Esophagus mucosa (tissue), 1 donor: ENCODE data around the gene CITED4. TPM values are rescaled to one million over a fixed set of nuclear protein-coding genes. Genes with fewer than 3 reads are reported as not detected.

Experiments used
- ATAC-seq: fragments of 200-7000 bp; cut with Tn5 transposase; one replicate; pipeline ENCODE4 v1.9.1; 2020
- total RNA-seq: library from RNA; stranded (reverse); gene quantifications from one replicate; pipeline ENCODE4 v1.2.4, GENCODE V29; 2023
- donor health status: DM: yes; HTN: yes; CAD: no.

The CITED4 gene
- total RNA-seq, 1 donor from 2014 or later = 28.7 TPM

DNA sequence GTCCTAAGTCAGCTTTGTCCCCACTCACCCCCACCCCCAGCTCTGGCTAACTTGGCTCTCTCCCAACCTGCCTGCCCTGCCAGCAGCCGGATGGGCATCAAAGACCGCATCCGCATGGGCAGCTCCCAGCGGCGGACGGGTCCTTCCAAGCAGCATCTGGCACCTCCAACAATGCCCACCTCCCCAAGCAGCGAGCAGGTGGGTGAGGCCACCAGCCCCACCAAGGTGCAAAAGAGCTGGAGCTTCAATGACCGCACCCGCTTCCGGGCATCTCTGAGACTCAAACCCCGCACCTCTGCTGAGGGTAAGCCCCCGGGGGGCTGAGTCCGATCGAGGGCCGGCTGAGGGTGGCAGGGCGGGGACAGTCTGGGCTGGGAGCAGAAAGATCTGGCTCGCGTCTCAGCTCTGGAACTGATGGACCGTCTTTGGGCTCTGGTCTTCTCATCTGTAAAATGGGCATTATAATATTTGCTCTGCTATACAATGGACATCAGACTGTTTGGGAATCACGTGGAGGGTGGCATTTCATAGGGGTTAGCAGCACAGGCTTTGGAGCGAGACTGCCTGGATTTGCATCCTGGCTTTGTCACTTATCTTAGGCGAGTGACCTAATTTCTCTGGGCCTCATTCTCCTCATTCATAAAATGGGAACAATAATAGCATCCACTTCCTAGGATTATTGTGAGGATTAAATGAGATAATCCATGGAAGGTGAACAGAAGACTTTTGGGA is 31.0 kb downstream of the CITED4 start:
- ATAC-seq = no peak

DNA sequence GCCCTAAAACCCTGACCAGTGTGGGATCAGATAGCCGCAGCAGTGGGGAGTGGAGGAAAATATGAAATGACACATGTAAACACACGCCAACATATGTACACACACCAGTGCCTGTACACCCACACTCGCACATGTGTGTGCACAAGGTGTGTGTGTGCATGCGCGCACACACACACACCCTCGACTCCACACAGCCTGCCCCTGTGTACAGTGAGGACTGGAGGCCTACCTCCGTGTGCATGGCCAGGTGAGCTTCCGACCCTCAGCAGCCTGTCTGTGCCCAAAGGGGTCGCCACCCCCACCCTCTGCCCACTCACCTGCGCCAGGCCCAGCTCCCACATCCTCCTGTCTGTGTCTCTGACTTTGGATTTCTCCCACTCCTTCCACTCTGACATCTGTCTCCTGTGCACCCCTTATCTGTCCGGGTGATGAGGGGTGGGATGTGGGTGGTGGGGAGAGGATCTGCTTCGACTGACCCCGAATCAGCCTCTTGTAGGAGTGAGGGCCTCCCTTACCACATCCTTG is 31.7 kb downstream of the CITED4 start:
- no peak for ATAC-seq

DNA sequence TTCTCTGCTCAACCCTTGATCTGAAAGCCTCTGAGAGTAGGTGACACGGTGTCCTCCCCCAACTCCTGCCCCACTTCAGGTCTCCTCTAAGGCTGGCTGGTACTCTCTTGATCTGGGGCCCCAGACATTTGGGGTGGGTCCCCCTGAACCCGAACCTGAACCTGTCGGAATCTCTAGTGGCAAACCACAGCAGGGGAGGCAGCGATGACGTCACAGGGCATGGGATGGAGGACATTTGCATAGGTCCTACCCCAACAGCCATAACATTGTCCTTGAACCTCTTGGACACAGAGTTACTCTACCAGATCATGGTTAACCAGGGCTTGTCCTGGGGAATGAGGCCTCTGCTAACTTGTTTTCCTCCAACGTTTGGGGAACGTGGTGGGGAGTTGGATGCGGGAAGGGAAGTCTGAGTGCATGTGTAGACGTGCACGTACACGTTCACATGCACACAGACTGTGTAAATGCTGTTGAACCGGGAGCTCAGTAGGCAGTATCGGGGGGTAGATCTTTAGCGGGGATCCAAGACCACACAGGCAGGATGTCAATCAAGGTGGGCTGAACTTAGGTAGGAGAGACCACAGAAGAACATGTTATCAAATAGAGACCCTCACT is 32.4 kb downstream of the CITED4 start:
- ATAC-seq = no peak

DNA sequence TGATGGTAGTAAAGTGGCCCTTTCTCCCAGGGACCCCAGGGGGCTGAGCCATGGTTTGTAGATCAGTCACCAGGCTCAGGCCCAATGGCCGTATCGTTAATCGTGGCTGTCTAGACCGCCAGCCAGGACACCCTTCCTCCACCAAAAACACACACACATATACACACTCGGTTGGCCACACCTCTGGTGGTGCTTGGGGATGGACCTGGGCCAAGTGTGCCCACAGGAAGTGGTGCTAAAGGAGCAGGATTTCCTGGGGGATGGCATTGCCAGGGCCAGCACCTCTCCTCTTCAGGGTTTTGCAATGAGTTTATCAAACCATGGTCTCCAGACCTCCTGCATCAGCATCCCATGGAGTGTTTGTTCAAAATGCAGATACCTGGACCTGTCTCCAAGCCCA is 36.2 kb downstream of the CITED4 start:
- no peak for ATAC-seq

DNA sequence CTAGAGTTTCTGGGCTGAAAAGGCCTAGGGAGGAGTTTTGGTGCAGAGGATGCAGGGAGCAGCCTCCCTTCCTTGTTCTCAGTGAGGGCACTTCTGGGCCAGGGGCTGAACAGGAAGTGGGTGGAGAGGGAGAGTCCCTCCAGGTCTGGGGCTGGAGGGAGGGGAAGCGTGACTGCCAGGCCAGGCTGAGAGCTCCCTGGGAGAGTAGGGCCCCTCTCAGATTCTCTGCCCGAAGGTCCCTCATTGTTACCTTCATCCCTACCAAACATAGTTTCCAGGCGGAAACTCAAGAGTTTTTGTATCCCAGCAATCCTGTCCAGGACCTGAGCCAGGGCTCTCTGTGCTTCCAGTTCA is 36.8 kb downstream of the CITED4 start:
- peak; percentile 19 for ATAC-seq

DNA sequence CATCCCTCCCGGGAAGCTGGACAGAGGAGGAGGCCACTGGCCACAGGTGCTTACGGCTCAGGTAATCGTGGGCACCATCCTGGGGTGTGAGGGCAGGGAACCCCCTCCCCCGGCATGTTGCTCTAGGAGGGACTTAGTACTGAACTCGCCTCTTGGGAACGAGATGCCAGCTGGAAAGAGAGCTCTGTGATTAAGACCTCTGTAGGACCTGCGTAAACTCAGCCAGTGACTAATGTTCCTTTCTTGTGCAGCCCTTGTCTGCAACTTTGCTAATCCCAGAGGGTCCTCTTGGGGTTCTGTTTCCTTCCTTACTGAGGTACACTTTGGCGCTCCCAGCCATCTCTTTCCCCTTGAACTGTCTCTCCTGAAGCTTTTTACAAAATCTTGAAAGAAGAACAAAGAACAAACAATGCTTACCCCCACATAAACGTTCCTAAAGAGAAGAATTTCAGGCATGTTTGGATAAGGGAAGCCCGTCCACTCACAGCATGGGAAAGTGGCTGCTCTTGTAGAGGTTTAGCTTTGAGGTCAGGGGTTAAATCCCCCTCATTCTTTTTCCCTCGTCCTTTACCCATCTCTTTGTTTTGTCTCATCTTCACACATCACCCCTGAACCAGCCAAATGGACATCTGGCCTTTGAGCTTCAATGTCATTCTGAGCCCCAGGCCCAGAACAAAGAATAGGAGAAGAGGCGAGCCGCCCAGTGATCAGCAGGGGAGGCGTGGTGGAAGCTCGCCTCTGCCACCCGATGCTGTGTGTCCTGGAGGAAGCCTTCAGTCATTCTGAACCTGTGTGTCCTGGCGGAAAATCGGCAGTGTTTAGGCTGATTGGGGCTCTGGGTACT is 37.4 kb downstream of the CITED4 start:
- no peak for ATAC-seq

DNA sequence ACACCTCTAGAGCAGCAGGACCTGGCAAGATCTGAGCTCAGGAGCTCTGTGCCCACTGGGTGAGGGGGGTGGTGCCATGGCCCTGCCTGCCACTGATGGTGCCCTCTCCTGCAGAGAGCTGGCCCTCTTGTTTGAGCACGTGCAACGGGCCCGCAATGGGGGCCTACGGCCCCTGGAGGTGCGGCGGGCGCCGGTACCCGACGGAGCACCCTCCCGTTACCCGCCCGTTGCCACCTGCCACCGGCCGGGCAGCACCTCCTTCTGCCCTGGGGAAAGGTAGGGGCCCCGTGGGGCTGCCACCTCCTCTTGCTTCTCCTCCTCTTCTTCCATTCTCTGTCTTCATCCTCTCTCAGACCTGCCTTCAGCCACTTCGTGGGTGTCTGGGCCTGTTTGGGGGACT is 38.2 kb downstream of the CITED4 start:
- no peak for ATAC-seq

DNA sequence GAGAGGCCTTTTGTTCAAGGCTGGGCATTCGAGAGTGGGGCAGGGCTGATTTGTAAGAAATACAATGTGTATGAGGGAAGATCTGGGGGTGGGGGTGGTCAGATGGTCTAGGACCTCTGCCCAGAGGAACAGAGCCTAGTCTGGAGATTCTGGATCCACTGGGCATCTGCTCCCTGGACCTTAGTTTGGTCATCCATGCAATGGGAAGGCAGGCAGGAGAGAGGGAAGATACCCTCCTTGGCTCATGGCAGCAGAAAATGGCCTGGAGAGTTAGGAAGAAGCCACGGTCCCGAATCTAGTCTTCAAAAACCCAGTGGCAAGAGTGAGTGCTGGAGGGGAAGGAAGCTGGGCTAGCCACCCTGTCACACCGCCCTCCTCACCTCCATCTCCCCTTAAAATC is 38.8 kb downstream of the CITED4 start:
- no peak for ATAC-seq

DNA sequence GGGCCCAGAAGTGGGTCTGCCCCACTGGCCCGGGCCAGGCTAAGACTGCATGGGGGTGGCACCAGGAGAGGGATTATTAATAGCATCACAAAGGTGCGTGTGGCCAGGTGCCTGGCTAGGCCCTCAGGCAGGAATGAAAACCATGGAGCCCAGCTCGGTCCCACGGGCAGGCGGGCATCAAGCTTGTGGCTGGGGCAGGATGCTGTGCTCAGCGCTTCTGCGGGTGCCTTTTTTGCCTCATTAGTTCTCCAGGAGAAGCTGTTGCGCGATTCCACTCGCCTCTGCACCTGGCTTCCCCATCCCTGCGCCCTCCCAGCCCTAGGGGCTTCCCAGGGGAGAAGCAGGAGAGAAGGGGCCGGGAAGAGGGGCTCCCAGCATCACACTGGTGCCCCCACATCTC is 39.3 kb downstream of the CITED4 start:
- no peak for ATAC-seq

DNA sequence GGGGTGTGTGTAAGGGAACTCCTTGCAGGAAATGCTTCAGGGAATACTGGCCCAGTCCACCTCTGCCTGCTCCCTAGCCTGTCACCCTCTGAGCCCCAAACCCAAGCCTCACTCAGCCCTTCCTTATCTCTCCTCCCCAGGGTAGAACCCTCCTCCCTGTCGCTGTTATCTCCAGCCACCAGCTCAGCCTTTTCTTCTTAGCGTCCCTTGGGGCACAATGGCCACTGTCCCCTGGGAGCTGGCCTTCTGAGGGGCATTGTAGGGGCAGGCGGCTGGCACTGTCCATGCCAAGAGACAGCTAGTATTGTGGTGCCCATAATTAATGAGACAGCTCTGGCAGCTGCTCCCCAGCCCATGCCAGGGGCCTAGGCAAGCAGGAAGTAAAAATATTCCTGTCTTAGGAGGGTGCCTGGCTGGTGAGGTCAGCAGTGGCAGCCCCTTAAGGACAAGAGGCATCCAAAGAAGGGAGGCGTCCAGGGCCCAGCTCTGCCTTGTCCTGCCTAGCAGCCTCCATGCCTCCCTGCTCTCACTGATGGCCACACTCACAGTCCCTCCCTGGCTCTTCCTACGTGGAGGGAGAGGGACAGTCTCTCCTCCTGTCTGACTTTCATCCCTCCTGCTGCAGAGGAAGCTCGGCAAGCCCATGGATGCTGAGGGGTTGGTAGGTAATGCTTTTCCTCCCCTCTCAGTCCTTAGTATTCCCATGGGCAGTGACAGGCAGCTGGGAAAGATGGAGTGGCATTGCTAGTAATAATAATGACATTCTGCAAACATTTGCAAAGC is 41.1 kb downstream of the CITED4 start:
- no peak for ATAC-seq

DNA sequence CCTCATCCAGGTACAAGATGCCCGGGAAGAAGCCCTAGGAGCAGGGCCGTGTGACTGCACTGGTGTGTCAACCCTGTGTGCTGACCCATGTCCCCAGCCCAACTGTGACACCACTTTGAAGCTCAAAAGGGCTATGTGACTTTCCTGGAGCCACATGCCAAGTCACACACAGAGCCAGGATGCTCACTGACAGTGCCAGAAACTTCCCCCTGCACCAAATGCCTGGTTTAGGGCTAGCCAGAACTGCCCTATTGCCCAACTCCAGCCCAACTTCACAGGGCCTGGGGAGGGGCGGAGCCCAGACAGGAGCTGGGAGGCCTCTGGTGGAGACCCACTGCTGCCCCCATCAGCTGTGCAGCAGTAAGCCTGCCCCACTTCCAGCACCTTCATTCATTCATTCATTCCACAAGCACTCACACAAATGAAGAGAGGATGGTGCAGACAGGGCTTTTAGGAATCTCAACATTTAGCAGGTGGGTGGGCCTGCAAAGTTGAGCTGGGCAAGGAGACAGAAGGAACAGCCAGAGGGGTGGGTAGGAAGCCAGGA is 41.8 kb downstream of the CITED4 start:
- ATAC-seq = no peak

DNA sequence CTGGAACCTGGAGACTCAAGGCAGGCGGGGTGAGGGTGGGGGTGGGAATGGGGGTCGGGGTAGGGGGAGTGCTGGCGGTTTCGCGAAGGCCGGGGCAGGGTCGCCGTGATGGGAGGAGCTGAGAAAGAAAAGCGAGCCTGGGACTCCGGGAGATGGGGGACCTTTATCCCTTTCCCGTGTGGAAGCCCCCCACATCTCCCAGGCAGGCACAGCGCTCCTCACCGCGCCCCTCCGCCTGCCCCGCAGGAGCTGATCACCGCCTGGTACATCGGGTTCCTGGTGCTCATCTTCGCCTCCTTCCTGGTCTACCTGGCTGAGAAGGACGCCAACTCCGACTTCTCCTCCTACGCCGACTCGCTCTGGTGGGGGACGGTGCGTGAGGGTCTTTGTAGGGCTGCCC is 43.1 kb downstream of the CITED4 start:
- ATAC-seq = no peak

DNA sequence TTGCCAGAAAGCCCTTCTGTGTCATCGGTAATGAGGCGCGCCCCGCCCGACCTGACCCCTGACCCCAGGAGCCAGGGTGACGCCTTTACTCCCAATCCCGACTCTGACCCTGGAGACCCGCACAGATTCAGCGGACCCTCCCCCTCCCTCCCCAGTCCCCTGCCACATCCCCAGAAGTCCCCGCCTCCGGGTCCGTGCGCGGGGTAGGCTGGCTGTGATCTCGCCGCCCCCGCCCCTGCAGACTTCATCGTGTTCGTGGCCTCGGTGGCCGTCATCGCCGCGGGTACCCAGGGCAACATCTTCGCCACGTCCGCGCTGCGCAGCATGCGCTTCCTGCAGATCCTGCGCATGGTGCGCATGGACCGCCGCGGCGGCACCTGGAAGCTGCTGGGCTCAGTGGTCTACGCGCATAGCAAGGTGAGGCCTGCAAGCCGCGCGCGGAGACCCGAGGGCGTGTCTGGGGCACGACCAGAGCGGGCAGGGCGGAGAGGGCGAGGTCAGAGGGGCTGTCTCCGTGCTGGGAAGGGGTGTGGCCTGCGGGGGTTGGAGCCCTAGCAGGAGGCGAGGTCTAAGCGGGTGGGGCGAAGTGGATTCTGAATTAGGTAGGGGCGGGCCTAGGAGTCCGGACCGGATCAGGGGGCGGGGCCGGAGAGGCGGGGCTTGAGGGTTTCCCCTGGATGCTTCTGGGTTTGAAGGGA is 43.8 kb downstream of the CITED4 start:
- peak; percentile 90 for ATAC-seq

DNA sequence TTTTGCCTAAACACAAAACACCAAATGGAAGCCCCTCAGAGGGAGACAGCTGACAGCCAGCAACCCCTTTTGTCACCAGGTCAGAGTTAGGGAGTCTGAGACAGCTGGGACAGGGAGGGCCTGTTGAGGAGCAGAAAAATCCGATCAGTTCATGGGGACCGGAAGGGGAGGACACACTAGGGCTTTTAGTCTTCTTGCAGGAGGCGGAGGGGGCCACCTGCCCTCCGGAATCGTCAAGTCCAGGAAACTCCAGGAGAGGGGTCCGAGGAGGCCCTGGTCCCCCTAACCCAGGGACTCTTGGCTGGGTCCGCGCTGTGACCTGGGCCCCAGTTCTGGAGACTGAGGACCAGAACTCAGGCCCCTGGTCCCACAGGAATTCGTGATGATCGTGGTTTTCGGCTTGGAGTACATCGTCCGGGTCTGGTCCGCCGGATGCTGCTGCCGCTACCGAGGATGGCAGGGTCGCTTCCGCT is 44.3 kb downstream of the CITED4 start:
- no peak for ATAC-seq

DNA sequence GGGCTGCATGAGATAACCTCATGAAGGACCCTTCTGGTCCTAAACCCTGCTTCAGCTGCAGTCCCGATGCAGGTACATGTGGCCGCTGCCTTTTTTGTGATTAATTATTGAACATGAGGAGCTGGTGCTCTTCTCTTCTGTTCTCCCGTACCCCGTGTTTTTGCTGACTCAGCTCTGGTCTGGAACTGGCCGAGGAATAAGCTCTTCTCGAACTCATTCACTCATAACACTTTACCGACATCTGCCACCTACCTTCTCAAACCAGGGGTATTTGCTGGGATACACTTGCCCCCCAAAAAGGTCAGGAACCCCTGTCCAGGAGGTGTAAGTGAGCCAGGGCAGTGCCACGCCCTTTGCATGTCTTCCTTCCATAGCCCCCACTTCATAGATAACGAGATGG is 46.7 kb downstream of the CITED4 start:
- ATAC-seq = no peak

Other genes with a start within 250 kb of the CITED4 start
- 2.2 TPM for gene RIMS3, start 196.7 kb downstream of the CITED4 start, total RNA-seq
- gene NFYC, start 170.7 kb downstream of the CITED4 start, total RNA-seq = 40.8 TPM
- gene KCNQ4, start 78.6 kb downstream of the CITED4 start, total RNA-seq = 0.24 TPM
- gene CTPS1, start 117.3 kb upstream of the CITED4 start, total RNA-seq = 24.0 TPM
- gene SLFNL1, start 159.4 kb upstream of the CITED4 start, total RNA-seq = 0.08 TPM